Measurements from ENCODE around the gene ZNF362.

The ZNF362 gene

DNA sequence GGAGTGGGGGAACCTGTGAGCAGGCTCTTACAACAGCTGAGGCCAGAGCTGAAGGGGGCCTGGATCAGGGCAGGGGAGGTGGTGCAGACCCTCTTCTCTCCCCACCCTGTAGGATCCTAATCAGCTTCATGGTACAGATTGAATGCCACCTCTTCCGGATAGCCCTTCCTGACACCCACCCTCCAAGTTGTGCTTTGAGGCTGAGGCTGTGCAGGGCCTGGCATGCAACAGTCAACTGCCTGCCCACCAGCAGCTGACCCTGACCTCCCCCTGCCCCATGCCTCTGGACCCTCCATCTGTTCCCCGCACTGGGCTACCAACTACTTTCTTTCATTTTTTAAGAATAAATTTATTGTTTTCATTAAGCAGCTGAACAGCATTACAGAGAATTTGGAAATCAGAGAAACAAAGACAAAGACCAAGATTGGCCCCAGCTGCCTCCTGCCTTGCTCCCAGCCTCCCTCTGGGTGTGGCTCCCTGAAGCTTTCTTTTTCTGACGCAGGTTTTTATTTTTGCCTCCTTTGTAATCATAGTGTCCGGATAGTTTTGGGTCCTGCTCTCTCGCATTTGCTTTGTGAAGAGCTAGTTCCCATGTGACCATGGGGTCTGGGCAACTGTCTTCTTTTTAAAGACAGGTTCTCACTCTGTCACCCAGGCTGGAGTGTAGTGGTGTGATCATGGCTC is 12.8 kb downstream of the ZNF362 start:
- DNase-seq (ENCODE audit: low spot score): no peak

DNA sequence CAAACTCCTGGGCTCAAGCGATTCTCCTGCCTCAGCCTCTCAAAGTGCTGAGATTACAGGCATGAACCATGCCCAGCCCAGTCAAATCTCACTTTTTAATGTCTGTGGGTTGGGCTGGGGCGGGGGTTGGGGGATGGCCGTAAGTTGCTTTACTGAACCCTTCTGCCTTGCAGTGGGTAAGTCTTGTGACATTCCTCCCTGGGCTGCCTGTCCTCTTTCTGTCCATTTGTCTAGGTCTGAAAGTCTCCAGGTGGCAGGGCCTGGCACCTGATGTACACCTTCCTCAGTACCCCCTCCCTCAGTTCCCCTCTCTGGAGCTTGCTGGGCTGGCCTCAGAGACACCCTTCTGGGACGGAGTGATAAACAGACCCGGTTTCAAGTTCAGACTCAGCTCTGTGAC is 13.3 kb downstream of the ZNF362 start:
- DNase-seq (ENCODE audit: low spot score): no peak

DNA sequence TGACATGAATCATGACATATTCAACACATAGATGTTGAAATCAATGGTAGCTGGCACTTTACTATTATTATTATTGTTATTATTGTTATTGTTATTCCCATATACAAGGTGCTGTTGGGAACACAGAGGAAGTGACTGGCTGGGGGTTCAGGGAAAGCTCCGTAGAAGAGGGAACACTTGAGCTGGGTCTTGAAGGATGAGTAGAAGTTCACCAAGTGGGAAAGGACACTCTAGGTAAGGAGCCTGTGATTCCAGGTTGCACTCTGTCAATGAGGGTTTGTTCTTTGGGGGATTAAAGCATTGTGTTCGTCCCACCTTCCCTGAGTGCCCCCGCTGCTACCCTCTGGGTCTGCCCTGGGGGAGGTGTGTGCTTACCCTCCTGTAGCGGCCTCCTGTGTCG is 14.1 kb downstream of the ZNF362 start:
- no peak for DNase-seq (ENCODE audit: low spot score)

DNA sequence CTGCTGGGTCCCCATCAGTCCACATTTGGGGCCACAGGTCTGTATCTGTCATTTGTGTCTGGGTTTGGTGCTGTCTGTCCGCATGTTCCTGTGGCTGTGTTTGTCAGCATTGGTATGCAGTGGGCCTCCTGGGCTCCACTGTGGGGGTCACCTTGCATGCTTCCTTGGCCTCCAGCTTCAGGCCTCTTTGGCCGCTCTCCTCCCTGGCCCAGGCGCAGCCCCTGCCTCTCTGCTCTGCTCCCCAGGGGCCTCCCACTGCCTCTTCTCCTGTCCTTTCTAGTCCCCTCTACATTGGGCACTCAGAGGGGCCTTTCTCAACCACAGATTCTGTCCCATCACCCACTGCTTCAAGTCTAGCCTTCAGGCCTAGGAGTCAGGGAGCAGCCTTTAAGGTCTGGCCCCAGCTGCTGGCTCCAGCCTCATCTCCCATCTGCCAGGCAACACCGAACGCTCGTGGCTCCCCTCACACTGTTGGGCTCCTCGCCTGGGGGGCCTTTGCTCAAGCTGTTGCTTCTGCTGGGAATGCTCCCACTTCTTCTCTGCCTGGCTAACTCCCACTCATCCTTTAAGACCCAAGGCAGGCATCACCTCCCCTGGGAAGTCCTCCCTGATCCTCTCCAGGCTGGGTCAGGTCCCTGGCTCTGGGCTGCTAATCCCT is 14.6 kb downstream of the ZNF362 start:
- no peak for DNase-seq (ENCODE audit: low spot score)

DNA sequence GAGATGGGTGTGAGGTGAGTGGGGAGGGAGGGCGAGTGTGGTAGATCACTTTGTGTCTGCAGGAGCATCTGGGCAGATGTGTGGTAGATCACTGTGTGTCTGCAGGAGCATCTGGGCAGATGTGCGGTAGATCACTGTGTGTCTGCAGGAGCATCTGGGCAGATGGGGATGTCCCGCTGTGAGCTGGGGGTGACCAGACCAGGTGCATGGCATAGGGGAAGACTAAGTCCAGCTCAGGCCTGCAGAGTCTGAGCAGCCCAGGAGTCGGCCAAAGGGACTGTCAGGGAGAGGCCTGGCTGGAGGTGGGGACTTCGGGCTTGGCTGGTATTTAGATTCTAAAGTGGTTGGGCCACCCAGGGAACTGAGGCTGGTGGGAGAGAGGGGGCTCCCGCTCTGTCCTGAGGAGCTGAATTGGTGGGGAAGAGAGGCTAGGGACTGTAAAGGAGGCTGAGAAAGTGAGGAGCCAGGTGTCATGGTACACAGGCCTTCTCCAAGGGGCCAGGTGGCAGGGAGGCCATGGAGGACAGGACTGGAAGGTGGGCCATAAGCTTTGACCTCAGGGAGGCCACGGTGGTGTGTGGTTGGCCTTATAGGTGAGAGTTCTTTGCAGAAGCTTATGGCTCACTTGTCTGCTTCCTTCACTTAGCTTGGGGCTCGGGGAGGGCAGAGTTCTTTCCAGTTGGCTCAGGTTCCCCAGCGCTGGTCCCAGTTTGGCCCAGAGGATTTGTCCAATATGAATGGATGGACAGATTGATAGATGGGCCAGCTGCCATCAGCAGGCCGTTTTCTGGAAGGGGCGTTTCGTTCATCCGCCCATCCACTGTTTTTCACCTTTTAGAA is 15.6 kb downstream of the ZNF362 start:
- no peak for DNase-seq (ENCODE audit: low spot score)

DNA sequence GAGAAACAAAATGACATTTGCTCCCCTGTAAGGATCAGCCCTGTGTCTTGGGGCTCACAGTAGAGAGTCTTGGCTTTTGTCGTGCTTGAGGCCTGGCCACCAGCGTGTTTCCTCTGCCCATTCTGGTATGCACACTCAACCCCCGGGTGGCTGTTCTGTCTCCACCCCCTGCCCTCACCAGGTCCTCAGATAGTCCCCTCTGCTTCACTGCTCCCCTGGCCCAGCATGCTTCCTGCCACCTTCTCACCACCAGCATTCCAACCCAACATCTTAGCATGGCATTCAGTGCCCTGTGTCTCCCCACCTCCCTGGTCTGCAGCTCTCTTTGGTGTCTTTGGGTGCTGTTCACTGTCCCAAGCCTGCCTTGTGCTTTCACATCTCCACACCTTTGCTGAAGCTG is 16.2 kb downstream of the ZNF362 start:
- no peak for DNase-seq (ENCODE audit: low spot score)

DNA sequence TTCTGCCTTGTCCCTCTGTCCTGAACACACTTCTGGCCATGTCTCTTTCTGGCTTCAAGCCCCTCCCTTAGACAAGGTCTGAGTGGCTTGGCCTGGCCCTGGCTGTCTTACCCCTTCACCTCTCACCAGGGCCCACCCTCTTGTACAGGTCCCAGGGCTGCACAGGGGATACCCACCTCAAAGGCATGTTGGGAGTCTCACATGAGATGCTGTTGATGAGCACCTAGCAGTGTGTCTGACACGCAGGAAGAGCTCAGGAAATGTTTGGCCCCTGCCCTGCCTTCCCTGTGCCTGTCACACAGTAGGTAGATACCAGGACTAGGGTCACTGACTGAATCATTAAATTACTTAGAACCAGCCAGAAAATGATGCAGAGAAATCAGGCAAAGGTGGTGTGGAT is 16.6 kb downstream of the ZNF362 start:
- no peak for DNase-seq (ENCODE audit: low spot score)

DNA sequence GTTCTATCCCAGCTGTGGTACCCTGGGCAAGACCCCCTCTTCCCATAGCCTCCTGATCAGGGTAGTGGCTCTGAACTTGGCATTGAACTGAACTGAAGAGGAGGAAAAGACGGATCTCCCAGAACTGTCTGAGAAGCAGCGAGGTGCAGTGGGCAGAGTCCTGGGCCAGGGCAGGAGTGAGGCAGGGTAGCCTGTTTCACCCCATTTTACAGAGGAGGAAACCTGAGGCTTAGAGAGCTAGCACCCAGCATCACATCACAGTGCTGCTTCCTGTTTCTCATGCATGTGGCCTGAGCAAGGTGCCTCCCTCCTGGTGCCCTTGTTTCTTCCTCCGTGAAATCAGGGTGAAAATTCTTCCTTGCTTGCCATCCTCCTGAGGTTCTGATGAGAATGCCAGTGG is 17.1 kb downstream of the ZNF362 start:
- DNase-seq (ENCODE audit: low spot score): no peak

DNA sequence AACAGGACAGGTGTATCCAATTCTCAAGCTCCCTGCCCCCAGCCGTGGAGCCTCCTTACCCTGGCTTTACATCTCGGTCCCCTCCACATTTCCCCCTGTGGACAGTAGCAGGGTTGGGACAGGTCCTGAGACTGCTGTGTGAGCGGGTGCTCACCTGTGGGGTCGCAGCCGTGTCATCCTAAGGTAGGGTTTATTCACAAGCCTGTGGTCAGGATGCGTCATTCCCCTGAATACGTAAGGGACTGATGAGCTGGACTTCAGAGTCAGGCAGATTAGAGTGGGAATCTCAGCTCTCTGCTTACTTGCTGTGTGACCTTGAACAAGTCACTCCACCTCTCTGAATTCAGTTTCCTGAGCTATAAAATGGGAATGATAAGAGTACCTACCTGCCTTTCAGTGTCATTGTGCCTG is 17.7 kb downstream of the ZNF362 start:
- DNase-seq (ENCODE audit: low spot score): peak; percentile 23

DNA sequence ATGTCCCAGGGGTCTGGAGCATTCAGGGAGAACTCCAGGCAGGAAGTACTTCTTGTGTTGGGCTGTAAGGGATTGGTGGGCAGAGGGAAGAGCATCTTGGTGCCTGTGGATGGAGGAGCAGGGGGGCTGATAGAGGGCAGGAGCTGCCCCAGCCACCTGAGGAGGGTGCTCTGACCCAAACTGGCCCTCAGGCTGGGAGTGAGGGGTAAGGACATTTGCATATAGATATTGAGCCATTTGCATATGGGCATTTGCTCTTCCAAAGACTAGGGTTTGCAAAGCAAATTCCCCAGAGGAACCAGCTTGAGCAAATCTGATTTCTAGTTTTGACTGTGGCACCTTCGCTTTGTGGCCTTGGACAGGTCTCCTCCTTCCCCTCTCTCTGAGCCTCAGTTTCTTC is 18.2 kb downstream of the ZNF362 start:
- no peak for DNase-seq (ENCODE audit: low spot score)

DNA sequence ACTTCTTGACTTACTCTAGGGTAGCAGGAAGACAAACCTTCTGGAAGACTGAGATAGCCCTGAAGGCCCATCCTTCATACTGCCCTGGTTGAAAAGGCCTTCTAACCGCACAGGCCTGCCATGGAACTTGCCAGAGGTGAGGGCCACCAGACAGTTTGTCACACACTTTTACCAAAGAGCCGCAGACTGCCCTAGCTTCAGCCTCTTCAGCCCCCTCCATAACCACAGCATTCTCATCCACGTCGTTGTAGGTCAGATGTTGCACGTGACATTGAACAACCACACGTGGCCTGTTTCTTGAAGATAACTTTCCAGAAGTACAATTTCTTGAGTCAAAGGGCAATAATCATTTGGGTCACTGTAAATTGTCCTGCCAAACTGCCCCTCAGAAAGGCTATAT is 18.9 kb downstream of the ZNF362 start:
- no peak for DNase-seq (ENCODE audit: low spot score)

DNA sequence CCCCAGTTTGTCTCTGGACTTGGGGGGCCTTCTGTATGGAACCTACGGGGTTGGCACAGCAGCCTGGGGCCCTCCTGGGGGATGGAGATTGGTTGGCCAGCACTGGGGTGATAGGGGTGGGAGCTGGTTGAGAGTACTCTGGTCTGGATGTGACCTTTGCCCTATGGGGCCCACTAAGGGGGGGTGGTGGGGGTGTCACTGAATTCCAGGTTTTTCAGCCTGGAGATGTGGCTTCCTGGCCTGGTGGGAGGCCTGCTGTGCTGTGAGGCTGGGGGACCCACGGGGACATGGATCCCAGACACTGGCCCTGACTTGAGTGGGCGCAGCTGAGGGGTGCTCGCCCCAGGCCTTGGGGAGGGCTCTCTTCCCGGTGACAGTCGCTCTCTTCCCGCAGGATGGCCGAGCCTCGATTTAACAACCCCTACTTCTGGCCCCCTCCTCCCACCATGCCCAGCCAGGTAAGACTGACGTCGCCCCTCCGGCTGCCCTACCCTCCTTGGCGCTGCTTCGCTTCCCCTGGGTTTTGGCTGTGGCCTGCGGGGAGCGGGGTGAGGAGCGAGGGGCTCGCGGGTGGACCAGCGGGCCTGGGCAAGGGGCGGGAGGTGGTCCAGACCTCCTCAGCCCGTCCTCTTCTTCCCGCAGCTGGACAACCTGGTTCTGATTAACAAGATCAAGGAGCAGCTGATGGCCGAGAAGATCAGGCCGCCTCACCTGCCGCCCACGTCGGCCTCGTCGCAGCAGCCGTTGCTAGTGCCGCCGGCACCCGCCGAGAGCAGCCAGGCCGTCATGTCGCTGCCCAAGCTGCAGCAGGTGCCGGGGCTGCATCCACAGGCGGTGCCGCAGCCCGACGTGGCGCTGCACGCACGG is 19.6 kb downstream of the ZNF362 start:
- no peak for DNase-seq (ENCODE audit: low spot score)

DNA sequence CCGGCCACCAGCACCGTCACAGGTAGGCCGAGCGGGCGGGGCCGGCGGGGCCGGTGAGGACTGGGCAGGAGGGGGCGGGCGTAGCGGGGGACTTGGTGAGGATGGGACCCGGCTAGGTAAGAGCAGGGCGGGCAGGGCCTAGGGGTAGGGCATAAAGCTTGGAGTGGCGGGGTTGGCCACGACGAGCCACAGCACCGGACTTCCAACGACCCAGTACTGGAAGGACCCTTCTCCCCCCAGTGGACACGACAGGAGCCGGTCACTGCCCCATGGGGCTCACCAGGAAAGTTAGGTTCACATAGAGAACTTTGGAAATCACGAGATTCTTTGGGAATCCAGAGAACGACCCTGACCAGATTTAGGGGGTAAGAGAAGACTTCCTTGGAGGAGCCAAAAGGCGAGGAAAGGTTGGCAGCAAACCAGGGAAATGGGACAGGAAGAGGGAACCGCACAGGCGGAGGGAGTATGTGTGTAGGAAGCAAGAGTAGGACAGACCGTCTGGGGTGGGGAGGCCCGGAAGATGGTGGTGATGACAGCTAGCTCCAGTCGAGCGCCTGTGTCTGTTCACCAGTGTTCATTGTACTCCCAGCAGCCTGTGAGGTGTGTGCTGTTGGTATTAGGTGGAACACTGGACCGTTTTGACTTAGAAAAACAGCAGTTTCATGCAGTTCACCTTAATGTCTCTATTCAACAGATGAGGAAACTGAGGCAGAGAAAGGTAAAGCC is 20.4 kb downstream of the ZNF362 start:
- DNase-seq (ENCODE audit: low spot score): no peak

DNA sequence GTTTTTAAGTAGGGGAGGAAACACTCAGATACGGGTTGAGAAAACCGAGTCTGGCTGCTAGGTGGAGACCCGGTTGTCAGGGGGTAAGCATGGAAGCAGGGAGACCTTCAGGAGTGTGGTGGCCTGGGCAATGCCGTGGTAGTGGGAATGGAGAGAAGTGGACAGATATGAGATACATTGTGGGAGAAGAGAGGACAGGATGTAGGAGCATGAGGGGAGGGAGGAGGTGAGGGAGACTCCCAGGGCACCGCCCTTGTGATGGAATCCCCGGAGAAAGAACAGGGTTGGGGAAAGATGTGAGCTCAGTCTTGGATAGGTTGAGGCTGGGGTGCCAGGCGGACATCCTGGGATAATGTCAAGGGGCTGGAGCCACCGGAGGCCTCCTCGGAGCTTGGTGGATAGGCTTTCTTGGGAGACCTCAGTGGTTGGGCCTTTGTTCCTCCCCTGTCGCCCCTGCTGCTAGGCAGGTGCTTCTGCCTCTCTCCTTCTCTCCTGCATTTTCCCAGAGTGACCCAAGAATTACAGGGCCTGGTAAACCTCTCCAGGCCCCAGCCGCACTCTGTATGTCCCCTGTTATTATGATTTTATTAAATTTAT is 21.3 kb downstream of the ZNF362 start:
- DNase-seq (ENCODE audit: low spot score): no peak

DNA sequence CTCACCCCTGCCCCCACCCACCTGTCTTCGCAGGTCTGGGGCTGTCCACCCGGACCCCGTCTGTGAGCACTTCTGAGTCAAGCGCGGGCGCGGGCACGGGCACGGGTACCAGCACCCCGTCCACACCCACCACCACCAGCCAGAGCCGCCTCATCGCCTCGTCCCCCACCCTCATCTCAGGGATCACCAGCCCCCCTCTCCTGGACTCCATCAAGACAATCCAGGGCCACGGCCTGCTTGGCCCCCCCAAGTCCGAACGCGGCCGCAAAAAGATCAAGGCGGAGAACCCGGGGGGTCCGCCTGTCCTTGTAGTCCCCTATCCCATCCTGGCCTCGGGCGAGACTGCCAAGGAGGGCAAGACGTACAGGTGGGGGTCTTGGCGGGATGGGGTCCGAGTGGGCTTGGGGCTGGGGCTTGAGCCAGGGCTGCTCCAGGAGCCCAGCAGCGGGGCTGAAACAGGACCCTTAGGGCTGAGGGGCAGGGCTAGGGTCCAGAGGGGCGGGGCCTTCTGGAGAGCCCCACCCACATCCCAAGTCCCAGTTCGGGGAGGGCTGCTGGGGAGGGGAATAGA is 23.9 kb downstream of the ZNF362 start:
- no peak for DNase-seq (ENCODE audit: low spot score)

DNA sequence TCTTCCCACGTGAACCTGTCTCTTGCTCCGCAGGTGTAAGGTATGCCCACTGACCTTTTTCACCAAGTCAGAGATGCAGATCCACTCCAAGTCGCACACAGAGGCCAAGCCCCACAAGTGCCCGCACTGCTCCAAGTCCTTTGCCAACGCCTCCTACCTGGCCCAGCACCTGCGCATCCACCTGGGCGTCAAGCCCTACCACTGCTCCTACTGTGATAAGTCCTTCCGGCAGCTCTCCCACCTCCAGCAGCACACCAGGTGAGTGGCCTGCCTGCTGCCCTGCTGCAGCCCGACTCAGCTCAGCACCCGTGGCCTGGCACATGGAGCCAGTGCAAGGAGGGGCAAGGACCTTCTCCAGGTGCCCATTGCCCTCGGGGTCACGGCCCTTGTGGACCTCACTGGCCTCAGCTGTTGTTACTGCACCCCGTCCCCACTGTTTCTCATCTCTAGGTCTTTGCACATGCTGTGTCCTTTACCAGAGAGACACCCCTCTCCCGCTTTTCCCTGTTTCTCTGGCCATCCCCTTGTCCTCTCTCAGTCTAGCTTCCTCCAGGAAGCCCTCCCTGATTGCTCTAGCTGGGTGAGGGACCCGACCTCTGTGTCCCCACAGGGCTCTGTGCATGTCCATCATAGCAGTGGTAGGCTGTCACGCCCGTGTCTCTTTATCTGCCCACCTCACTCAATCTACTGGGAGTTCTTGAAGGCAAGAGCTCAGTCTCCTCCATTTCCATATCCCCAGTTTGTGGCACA is 25.4 kb downstream of the ZNF362 start:
- DNase-seq (ENCODE audit: low spot score): no peak

DNA sequence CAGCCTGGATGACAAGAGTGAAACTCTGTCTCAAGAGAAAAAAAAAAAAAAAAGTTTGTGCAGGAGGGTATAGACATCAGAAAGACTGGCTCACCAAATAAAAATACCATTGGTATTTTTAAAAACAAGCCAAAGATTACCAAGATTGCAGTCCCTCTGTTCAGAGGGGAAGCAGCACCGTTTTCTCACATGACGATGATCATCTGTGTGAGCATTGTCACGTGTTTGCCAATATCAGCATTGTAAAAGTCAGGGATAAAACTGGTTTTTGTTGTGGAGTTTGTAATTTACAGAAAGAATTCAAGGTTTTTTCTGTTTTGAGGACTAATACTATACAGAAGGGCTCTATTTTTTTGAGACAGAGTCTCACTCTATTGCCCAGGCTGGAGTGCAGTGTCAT is 26.5 kb downstream of the ZNF362 start:
- DNase-seq (ENCODE audit: low spot score): no peak

DNA sequence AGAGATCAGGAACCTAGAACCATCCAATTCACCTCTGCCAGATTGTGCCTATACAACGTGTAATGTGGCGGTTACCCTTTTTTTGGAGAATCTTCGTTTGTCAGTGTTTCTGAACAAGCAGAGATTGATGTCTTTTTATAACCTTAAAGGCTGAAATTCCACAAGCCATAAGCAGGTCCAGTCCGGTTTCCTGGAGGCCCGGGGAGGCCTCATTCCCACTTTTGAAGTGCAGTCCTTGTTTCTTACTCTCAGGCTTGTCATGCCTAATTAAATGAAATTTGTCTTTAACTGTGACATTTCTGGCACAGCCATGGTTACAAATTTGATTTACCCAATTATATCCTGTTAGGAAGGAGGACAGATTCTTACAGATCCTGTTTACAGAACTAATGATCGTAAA is 27.8 kb downstream of the ZNF362 start:
- DNase-seq (ENCODE audit: low spot score): no peak

DNA sequence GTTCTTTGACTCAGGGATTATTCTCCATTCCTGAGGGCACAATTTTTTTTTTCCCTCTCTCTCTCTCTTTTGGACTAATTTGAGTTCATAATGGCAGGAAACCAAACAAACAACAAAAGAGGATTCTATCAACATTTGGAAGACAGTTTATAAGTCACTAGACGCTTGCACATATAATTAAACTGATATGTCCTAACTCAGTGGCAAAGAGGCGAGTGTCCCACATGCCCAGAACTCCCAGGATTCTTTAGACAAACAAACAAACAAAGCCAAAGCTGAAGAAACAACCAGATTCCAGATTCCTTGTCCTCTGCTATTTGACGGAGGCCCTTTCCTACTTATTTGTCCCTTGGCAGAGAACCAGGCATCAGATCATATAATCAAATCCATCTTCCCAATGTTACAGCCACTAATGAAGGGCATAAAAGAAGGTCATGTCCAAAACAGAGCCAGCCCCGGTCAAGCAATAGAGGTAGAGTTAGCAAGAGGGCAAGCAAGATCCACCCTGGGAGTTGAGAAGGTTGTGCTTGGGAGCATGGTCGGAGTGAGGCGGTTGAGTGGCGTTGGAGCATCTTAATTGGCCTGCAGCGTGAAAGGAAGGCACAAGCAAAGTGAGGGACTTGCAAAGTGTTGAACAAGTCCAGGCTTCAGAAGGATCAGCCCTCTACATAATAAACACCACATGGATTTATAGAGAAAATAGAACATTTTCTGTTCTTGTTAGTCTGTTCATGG is 30.3 kb downstream of the ZNF362 start:
- DNase-seq (ENCODE audit: low spot score): no peak

Measured in RKO (cell line).